Activated naive CD8-positive, alpha-beta T cell (primary cell): Measurements from ENCODE around the gene LRMDA.

Experiments
- H3K27ac Mint-ChIP-seq: one replicate; pipeline ENCODE4 v1.8.0; 2021; ENCODE audit warnings: mixed read lengths
- H3K27me3 Mint-ChIP-seq: one replicate; pipeline ENCODE4 v1.8.0; 2021; ENCODE audit warnings: mixed read lengths
- H3K36me3 Mint-ChIP-seq: one replicate; pipeline ENCODE4 v1.8.0; 2021; ENCODE audit warnings: mixed read lengths
- H3K4me1 Mint-ChIP-seq: one replicate; pipeline ENCODE4 v1.8.0; 2021; ENCODE audit warnings: low read depth, mixed read lengths
- H3K4me3 Mint-ChIP-seq: one replicate; pipeline ENCODE4 v1.8.0; 2021; ENCODE audit warnings: mild to moderate bottlenecking, mixed read lengths
- H3K9me3 Mint-ChIP-seq: one replicate; pipeline ENCODE4 v1.8.0; 2021; ENCODE audit warnings: low read depth, mixed read lengths

The LRMDA gene

GRCh38 chr10:75464478-75465449 is 33.3 kb downstream of the LRMDA start:
- H3K36me3 Mint-ChIP-seq = no peaks in the 10 kb centered on the region
- peaks cover 2% of the 10 kb centered on the region for H3K27me3 Mint-ChIP-seq
- no peaks in the 10 kb centered on the region for H3K9me3 Mint-ChIP-seq
- no peak overlapping the region for H3K4me3 Mint-ChIP-seq
- no peak overlapping the region for H3K27ac Mint-ChIP-seq
- H3K4me1 Mint-ChIP-seq = no peaks in the 10 kb centered on the region

- Mint-ChIP-seq H3K27ac (no peak overlapping the region), H3K36me3 (no peaks in the 10 kb centered on the region), H3K4me1 (no peaks in the 10 kb centered on the region), H3K4me3 (no peak overlapping the region), H3K9me3 (no peaks in the 10 kb centered on the region), H3K27me3 (peaks cover 2% of the 10 kb centered on the region)
Observed at GRCh38 chr10:75465450-75465827, 34.0 kb downstream of the LRMDA start.

GRCh38 chr10:75466001-75466400 is 34.6 kb downstream of the LRMDA start:
- Mint-ChIP-seq H3K4me3 (no peak overlapping the region), H3K9me3 (no peaks in the 10 kb centered on the region), H3K27me3 (peaks cover 2% of the 10 kb centered on the region), H3K4me1 (no peaks in the 10 kb centered on the region), H3K36me3 (no peaks in the 10 kb centered on the region), H3K27ac (no peak overlapping the region)

- no peak overlapping the region for H3K27ac Mint-ChIP-seq
- no peaks in the 10 kb centered on the region for H3K4me1 Mint-ChIP-seq
- no peak overlapping the region for H3K4me3 Mint-ChIP-seq
- peaks cover 2% of the 10 kb centered on the region for H3K27me3 Mint-ChIP-seq
- no peaks in the 10 kb centered on the region for H3K9me3 Mint-ChIP-seq
- H3K36me3 Mint-ChIP-seq = no peaks in the 10 kb centered on the region
Observed at GRCh38 chr10:75466886-75467285, 35.5 kb downstream of the LRMDA start.

GRCh38 chr10:75468612-75469005 is 37.2 kb downstream of the LRMDA start:
- Mint-ChIP-seq H3K4me1 (no peaks in the 10 kb centered on the region), H3K36me3 (no peaks in the 10 kb centered on the region), H3K27me3 (peaks cover 5% of the 10 kb centered on the region), H3K27ac (no peak overlapping the region), H3K9me3 (no peaks in the 10 kb centered on the region), H3K4me3 (no peak overlapping the region)

GRCh38 chr10:75469006-75469616 is 37.7 kb downstream of the LRMDA start:
- no peaks in the 10 kb centered on the region for H3K36me3 Mint-ChIP-seq
- H3K27ac Mint-ChIP-seq = no peak overlapping the region
- H3K4me1 Mint-ChIP-seq = no peaks in the 10 kb centered on the region
- H3K27me3 Mint-ChIP-seq = peaks cover 5% of the 10 kb centered on the region
- H3K4me3 Mint-ChIP-seq = no peak overlapping the region
- H3K9me3 Mint-ChIP-seq = no peaks in the 10 kb centered on the region

- Mint-ChIP-seq H3K4me1 (no peaks in the 10 kb centered on the region), H3K4me3 (no peak overlapping the region), H3K27me3 (peaks cover 4% of the 10 kb centered on the region), H3K27ac (no peak overlapping the region), H3K36me3 (no peaks in the 10 kb centered on the region), H3K9me3 (no peaks in the 10 kb centered on the region)
Observed at GRCh38 chr10:75470901-75471300, 39.5 kb downstream of the LRMDA start.

- Mint-ChIP-seq H3K9me3 (no peaks in the 10 kb centered on the region), H3K27me3 (peaks cover 6% of the 10 kb centered on the region), H3K4me3 (no peak overlapping the region), H3K27ac (no peak overlapping the region), H3K36me3 (no peaks in the 10 kb centered on the region), H3K4me1 (no peaks in the 10 kb centered on the region)
Observed at GRCh38 chr10:75472685-75473084, 41.3 kb downstream of the LRMDA start.

- Mint-ChIP-seq H3K36me3 (no peaks in the 10 kb centered on the region), H3K27me3 (peaks cover 6% of the 10 kb centered on the region), H3K4me1 (no peaks in the 10 kb centered on the region), H3K27ac (no peak overlapping the region), H3K4me3 (no peak overlapping the region), H3K9me3 (no peaks in the 10 kb centered on the region)
Observed at GRCh38 chr10:75474106-75474505, 42.7 kb downstream of the LRMDA start.

GRCh38 chr10:75475460-75476182 is 44.2 kb downstream of the LRMDA start:
- Mint-ChIP-seq H3K9me3 (no peaks in the 10 kb centered on the region), H3K36me3 (no peaks in the 10 kb centered on the region), H3K4me3 (no peak overlapping the region), H3K4me1 (no peaks in the 10 kb centered on the region), H3K27ac (no peak overlapping the region), H3K27me3 (peaks cover 6% of the 10 kb centered on the region)

- H3K9me3 Mint-ChIP-seq = no peaks in the 10 kb centered on the region
- no peak overlapping the region for H3K27ac Mint-ChIP-seq
- H3K4me1 Mint-ChIP-seq = no peaks in the 10 kb centered on the region
- no peaks in the 10 kb centered on the region for H3K36me3 Mint-ChIP-seq
- no peak overlapping the region for H3K4me3 Mint-ChIP-seq
- peaks cover 6% of the 10 kb centered on the region for H3K27me3 Mint-ChIP-seq
Observed at GRCh38 chr10:75476569-75476968, 45.1 kb downstream of the LRMDA start.

- Mint-ChIP-seq H3K36me3 (no peaks in the 10 kb centered on the region), H3K9me3 (no peaks in the 10 kb centered on the region), H3K27me3 (peaks cover 6% of the 10 kb centered on the region), H3K27ac (no peak overlapping the region), H3K4me1 (no peaks in the 10 kb centered on the region), H3K4me3 (no peak overlapping the region)
Observed at GRCh38 chr10:75476985-75477384, 45.6 kb downstream of the LRMDA start.

- Mint-ChIP-seq H3K4me3 (no peak overlapping the region), H3K4me1 (no peaks in the 10 kb centered on the region), H3K27ac (no peak overlapping the region), H3K27me3 (peaks cover 6% of the 10 kb centered on the region), H3K9me3 (no peaks in the 10 kb centered on the region), H3K36me3 (no peaks in the 10 kb centered on the region)
Observed at GRCh38 chr10:75477680-75478079, 46.3 kb downstream of the LRMDA start.

GRCh38 chr10:75480374-75480773 is 49.0 kb downstream of the LRMDA start:
- Mint-ChIP-seq H3K4me1 (no peaks in the 10 kb centered on the region), H3K27me3 (peaks cover 3% of the 10 kb centered on the region), H3K27ac (no peak overlapping the region), H3K36me3 (no peaks in the 10 kb centered on the region), H3K9me3 (no peaks in the 10 kb centered on the region), H3K4me3 (no peak overlapping the region)

GRCh38 chr10:75483188-75483587 is 51.8 kb downstream of the LRMDA start:
- Mint-ChIP-seq H3K27ac (no peak overlapping the region), H3K36me3 (no peaks in the 10 kb centered on the region), H3K27me3 (peaks cover 2% of the 10 kb centered on the region), H3K4me1 (no peaks in the 10 kb centered on the region), H3K9me3 (no peaks in the 10 kb centered on the region), H3K4me3 (no peak overlapping the region)
